Activated T-cell treated with anti-CD3 and anti-CD28 coated beads for 24 hours (primary cell): ENCODE data around the gene UBE2QL1.

Experiments used
- DNase-seq: peaks from one replicate; pipeline ENCODE4 v3.0.0-alpha.2; 2020; ENCODE audit warnings: low read depth

UBE2QL1 gene

GRCh38 chr5:6455571-6456200 lies 7.0 kb downstream of the UBE2QL1 start:
- no peak for DNase-seq

- DNase-seq = no peak
These were observed 8.2 kb downstream of the UBE2QL1 start for GRCh38 chr5:6456766-6457370.

- no peak for DNase-seq
These were observed 8.9 kb downstream of the UBE2QL1 start for GRCh38 chr5:6457592-6457991.

- DNase-seq = no peak
These were observed 10.2 kb downstream of the UBE2QL1 start for GRCh38 chr5:6458833-6459232.

GRCh38 chr5:6459896-6460295 lies 11.2 kb downstream of the UBE2QL1 start:
- no peak for DNase-seq

GRCh38 chr5:6461006-6461405 lies 12.3 kb downstream of the UBE2QL1 start:
- no peak for DNase-seq

GRCh38 chr5:6461793-6462650 lies 13.4 kb downstream of the UBE2QL1 start:
- no peak for DNase-seq

GRCh38 chr5:6462671-6463070 lies 14.0 kb downstream of the UBE2QL1 start:
- no peak for DNase-seq

- DNase-seq = no peak
These were observed 15.8 kb downstream of the UBE2QL1 start for GRCh38 chr5:6464441-6464840.

GRCh38 chr5:6465831-6466790 lies 17.5 kb downstream of the UBE2QL1 start:
- no peak for DNase-seq

GRCh38 chr5:6466975-6467567 lies 18.4 kb downstream of the UBE2QL1 start:
- no peak for DNase-seq

- no peak for DNase-seq
These were observed 18.9 kb downstream of the UBE2QL1 start for GRCh38 chr5:6467591-6467990.

- no peak for DNase-seq
These were observed 19.4 kb downstream of the UBE2QL1 start for GRCh38 chr5:6468104-6468503.

- no peak for DNase-seq
These were observed 20.2 kb downstream of the UBE2QL1 start for GRCh38 chr5:6468870-6469269.

- no peak for DNase-seq
These were observed 21.2 kb downstream of the UBE2QL1 start for GRCh38 chr5:6469836-6470235.

GRCh38 chr5:6470672-6471071 lies 22.0 kb downstream of the UBE2QL1 start:
- no peak for DNase-seq

- DNase-seq = no peak
These were observed 22.6 kb downstream of the UBE2QL1 start for GRCh38 chr5:6471252-6471651.

GRCh38 chr5:6472792-6473191 lies 24.1 kb downstream of the UBE2QL1 start:
- DNase-seq = no peak

- no peak for DNase-seq
These were observed 24.6 kb downstream of the UBE2QL1 start for GRCh38 chr5:6473284-6473683.

- no peak for DNase-seq
These were observed 27.1 kb downstream of the UBE2QL1 start for GRCh38 chr5:6475626-6476312.

- no peak for DNase-seq
These were observed 27.6 kb downstream of the UBE2QL1 start for GRCh38 chr5:6476313-6476661.
